Measurements from ENCODE around the gene CISTR. TPM values are rescaled to one million over a fixed set of nuclear protein-coding genes. Genes with fewer than 3 reads are reported as not detected.

CISTR gene
- total and polyA plus RNA-seq, 3 donors from 2014 or later = not detected

GRCh38 chr12:53749986-53750811 lies 1.6 kb downstream of the CISTR start:
- intact Hi-C loops (cut with DNase I; ENCODE audit: low total_unique reads) = no loop called here
- DNase-seq = no peak
- Histone ChIP-seq H3K36me3 (ENCODE audit: low read depth, missing control alignments) (no peaks in the 10 kb centered on the region), H3K9me3 (no peaks in the 10 kb centered on the region), H3K4me3 (no peak overlapping the region), H3K27me3 (no peaks in the 10 kb centered on the region), H3K27ac (no peak overlapping the region), H3K4me1 (peaks cover 12% of the 10 kb centered on the region)
- TF ChIP-seq, protein P1, sequence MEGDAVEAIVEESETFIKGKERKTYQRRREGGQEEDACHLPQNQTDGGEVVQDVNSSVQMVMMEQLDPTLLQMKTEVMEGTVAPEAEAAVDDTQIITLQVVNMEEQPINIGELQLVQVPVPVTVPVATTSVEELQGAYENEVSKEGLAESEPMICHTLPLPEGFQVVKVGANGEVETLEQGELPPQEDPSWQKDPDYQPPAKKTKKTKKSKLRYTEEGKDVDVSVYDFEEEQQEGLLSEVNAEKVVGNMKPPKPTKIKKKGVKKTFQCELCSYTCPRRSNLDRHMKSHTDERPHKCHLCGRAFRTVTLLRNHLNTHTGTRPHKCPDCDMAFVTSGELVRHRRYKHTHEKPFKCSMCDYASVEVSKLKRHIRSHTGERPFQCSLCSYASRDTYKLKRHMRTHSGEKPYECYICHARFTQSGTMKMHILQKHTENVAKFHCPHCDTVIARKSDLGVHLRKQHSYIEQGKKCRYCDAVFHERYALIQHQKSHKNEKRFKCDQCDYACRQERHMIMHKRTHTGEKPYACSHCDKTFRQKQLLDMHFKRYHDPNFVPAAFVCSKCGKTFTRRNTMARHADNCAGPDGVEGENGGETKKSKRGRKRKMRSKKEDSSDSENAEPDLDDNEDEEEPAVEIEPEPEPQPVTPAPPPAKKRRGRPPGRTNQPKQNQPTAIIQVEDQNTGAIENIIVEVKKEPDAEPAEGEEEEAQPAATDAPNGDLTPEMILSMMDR (IDR thresholded peaks at IDR 0.05) = no peak
- no peak for TF ChIP-seq POLR2A (IDR thresholded peaks at IDR 0.05)
- 35 to 39% methylated on average over 10 of the region's 10 CpGs for WGBS, 2 donors

- no peaks in the 10 kb centered on the region for H3K9me3 ChIP-seq
- no peaks in the 10 kb centered on the region for H3K27me3 ChIP-seq
- H3K4me1 ChIP-seq = peaks cover 11% of the 10 kb centered on the region
- H3K27ac ChIP-seq = no peak overlapping the region
- H3K4me3 ChIP-seq = no peak overlapping the region
- no peak for TF ChIP-seq POLR2A (IDR thresholded peaks at IDR 0.05)
- TF ChIP-seq, protein P1 (IDR thresholded peaks at IDR 0.05) = no peak
- intact Hi-C loops (cut with DNase I; ENCODE audit: low total_unique reads) = no loop called here
- H3K36me3 ChIP-seq (ENCODE audit: low read depth, missing control alignments) = no peaks in the 10 kb centered on the region
- DNase-seq = no peak
- WGBS, 2 donors = 38 to 45% methylated on average over 21 to 22 of the region's 22 CpGs
These were observed 3.5 kb downstream of the CISTR start for GRCh38 chr12:53748072-53748840.

DNA sequence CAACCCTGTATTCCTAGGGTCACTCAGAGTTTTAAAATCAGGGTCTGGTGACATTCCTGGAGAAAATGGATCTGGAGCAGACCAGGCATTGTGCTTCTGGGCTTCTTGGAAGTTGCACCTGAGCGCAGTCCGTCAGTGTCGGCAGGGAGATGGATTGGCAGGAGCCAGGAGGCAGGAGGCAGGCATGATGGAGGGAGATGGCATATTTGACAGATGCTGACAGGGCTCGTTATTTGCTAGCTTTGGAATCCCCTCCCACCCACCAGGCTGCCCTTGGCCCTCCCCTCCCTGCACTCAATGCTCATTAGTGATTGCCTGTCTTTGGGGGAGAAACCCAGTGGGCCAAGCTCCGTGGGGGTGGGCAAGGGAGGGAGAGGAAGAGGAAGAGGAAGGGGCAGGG lies 4.7 kb downstream of the CISTR start:
- H3K36me3 ChIP-seq (ENCODE audit: low read depth, missing control alignments) = no peaks in the 10 kb centered on the region
- no peaks in the 10 kb centered on the region for H3K9me3 ChIP-seq
- 17 to 28% methylated on average over 5 of the region's 5 CpGs for WGBS, 2 donors
- DNase-seq = no peak
- intact Hi-C loops (cut with DNase I; ENCODE audit: low total_unique reads) = no loop called here
- TF ChIP-seq POLR2A (IDR thresholded peaks at IDR 0.05) = no peak
- TF ChIP-seq, protein P1 (IDR thresholded peaks at IDR 0.05) = no peak
- no peak overlapping the region for H3K27ac ChIP-seq
- H3K4me1 ChIP-seq = peaks cover 13% of the 10 kb centered on the region
- H3K27me3 ChIP-seq = no peaks in the 10 kb centered on the region
- H3K4me3 ChIP-seq = no peak overlapping the region

DNA sequence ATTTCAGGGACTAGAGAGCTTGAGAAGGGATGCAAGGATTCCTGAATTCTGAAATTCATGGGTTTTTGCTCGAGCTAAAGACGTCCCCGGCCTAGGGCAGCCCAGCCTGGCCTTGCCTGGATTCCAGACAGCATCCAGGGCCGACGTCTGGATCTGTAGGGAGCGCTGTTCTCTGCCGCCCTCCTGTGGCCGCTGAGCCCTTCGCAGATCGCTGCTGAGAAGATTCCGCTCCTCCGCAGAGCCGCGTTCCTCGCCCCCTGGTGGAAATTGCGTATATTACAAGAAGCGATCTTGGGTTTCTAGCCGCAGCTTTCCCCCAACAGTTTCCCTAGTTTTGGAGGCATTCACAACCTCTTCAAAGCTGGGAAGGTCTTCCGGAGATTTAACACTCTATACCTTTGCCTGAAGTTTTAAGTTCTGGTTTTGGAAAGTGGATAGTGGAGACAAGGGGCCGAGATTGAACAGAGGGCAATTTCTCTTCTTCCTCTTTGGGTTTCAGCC lies 5.1 kb downstream of the CISTR start:
- peaks cover 10% of the 10 kb centered on the region for H3K4me1 ChIP-seq
- no peaks in the 10 kb centered on the region for H3K36me3 ChIP-seq (ENCODE audit: low read depth, missing control alignments)
- peak; percentile 95 for DNase-seq
- WGBS, 2 donors = 0% methylated on average over 19 to 20 of the region's 20 CpGs
- no peak overlapping the region for H3K4me3 ChIP-seq
- H3K27ac ChIP-seq = no peak overlapping the region
- intact Hi-C loops (cut with DNase I; ENCODE audit: low total_unique reads) = no loop called here
- H3K9me3 ChIP-seq = no peaks in the 10 kb centered on the region
- TF ChIP-seq, protein P1 (IDR thresholded peaks at IDR 0.05) = peak; percentile 99 to 100 (median 99)
- TF ChIP-seq POLR2A (IDR thresholded peaks at IDR 0.05) = no peak
- no peaks in the 10 kb centered on the region for H3K27me3 ChIP-seq

All from testis (tissue), 3 donors.